Fibroblast of lung (primary cell): ENCODE results near the gene MESP1. TPM values are rescaled to one million over a fixed set of nuclear protein-coding genes. Genes with fewer than 3 reads are reported as not detected.

Experiments used
- DNase-seq, 2 donors: peaks; one replicate each; pipeline versions ENCODE4 v3.0.0 to v3.0.0-alpha.2; 2010; ENCODE audit warnings: low read depth in 2 of 2
- H2AFZ ChIP-seq: 2 replicates; pipeline ENCODE4 v1.5.1; 2012; ENCODE audit warnings: low read length, control low read depth, inconsistent platforms
- H3K27ac ChIP-seq: 2 replicates; pipeline ENCODE4 v1.5.1; 2011; ENCODE audit warnings: low read length, control low read depth; ENCODE audit not compliant: insufficient read depth
- H3K27me3 ChIP-seq: 2 replicates; pipeline ENCODE4 v1.5.1; 2011; ENCODE audit warnings: mild to moderate bottlenecking, low read length; ENCODE audit not compliant: control insufficient read depth, insufficient read depth
- H3K36me3 ChIP-seq: 2 replicates; pipeline ENCODE4 v1.5.1; 2011; ENCODE audit warnings: low read length; ENCODE audit not compliant: control insufficient read depth, insufficient read depth
- H3K4me1 ChIP-seq: 2 replicates; pipeline ENCODE4 v1.5.1; 2011; ENCODE audit warnings: low read length; ENCODE audit not compliant: control insufficient read depth, insufficient read depth; ENCODE audit errors: extremely low read depth
- H3K4me2 ChIP-seq: 2 replicates; pipeline ENCODE4 v1.5.1; 2011; ENCODE audit warnings: low read length, control low read depth; ENCODE audit not compliant: insufficient read depth; ENCODE audit errors: extremely low read depth
- H3K4me3 ChIP-seq, 4 experiments: fragments of 200-600 bp in 1 of 4; sonication (generic) in 1 of 4; replicated peaks in 1 of 4; 2 replicates each; pipeline ENCODE4 v1.5.1; 2011 to 2016; ENCODE audit warnings: low read length in 4 of 4, low read depth in 3 of 4, mild to moderate bottlenecking in 3 of 4, control low read depth in 2 of 4, inconsistent platforms in 1 of 4, mixed read lengths in 1 of 4; ENCODE audit not compliant: insufficient read depth in 1 of 4; ENCODE audit errors: control extremely low read depth in 1 of 4
- H3K79me2 ChIP-seq: 2 replicates; pipeline ENCODE4 v1.5.1; 2012; ENCODE audit warnings: mild to moderate bottlenecking, low read length, inconsistent platforms; ENCODE audit not compliant: control insufficient read depth, insufficient read depth
- H3K9ac ChIP-seq: 2 replicates; pipeline ENCODE4 v1.5.1; 2011; ENCODE audit warnings: mild to moderate bottlenecking, low read length, control low read depth; ENCODE audit not compliant: insufficient read depth
- H3K9me3 ChIP-seq: 2 replicates; pipeline ENCODE4 v1.5.1; 2012; ENCODE audit warnings: low read depth, low read length; ENCODE audit not compliant: control insufficient read depth, insufficient read depth
- H4K20me1 ChIP-seq: 2 replicates; pipeline ENCODE4 v1.5.1; 2011; ENCODE audit warnings: low read length; ENCODE audit not compliant: control insufficient read depth, insufficient read depth; ENCODE audit errors: extremely low read depth
- EZH2 ChIP-seq: IDR thresholded peaks from 2 replicates; pipeline ENCODE4 v1.5.1; 2012; ENCODE audit warnings: low read length, control low read depth, mild to moderate bottlenecking; ENCODE audit errors: missing control alignments
- polyA plus RNA-seq, 2 donors: library from polyadenylated mRNA; depleted of rRNA in 1 of 2; stranded (reverse) in 1 of 2; unstranded in 1 of 2; fragments of >200 nt; gene quantifications; 2 replicates each; pipeline ENCODE4 v1.2.1, GENCODE V29; 2011 to 2012; ENCODE audit warnings: missing spikeins in 1 of 2
- total RNA-seq: library from RNA; depleted of rRNA; stranded (reverse); fragments of >200 nt; gene quantifications from 2 replicates; pipeline ENCODE4 v1.2.1, GENCODE V29; 2014
- TF ChIP-seq, protein P1 (sequence below), 2 donors: IDR thresholded peaks in 1 of 2; conservative IDR thresholded peaks in 1 of 2; 1 replicate in 1 of 2; 2 replicates in 1 of 2; pipeline ENCODE4 v1.5.1; 2011 to 2012; ENCODE audit warnings: low read length in 2 of 2, control low read depth in 1 of 2, inconsistent platforms in 1 of 2, low read depth in 1 of 2, mild to moderate bottlenecking in 1 of 2

MESP1 gene
- total and polyA plus RNA-seq, 2 donors (not counting 1 experiment from before 2014, with no cell fraction given), result 1.3 TPM; not detected in 1

DNA sequence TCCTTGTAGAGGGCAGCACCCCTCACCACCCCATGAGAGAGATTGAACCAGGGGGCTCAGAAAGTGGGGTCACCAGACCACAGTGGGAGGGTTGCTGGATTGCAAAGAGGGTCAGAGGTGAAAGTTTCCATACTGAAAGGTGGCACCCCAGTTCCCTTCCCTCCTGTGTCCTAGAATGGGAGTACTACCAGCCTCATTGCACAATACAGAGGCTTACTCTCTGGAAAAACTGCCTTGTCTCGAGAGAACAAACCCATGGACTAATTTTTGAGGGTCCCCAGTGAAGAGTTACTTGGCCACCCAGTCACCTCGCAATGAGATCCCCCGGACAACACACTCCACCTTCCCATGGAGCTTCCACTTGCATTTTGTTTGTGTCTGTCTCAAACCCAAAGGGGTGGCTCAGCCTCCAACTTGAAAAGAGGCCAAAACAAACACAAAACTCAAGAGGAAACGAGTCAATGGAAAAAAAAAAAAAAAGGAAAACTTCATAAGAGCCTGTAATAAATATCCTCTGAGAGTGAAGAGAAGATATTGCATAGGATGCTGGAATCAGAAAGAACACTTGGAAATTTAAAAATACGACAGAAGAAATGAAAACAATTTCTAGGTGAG lies 43.7 kb upstream of the MESP1 start:
- Histone ChIP-seq H3K79me2 (no peaks in the 10 kb centered on the region), H3K9ac (no peak overlapping the region), H2AFZ (no peak overlapping the region), H3K4me1 (no peaks in the 10 kb centered on the region), H3K36me3 (peaks cover 44% of the 10 kb centered on the region), H4K20me1 (no peaks in the 10 kb centered on the region), H3K27me3 (no peaks in the 10 kb centered on the region), H3K4me3 (no peak overlapping the region), H3K4me2 (no peak overlapping the region), H3K9me3 (no peaks in the 10 kb centered on the region), H3K27ac (no peak overlapping the region)
- TF ChIP-seq, protein P1, sequence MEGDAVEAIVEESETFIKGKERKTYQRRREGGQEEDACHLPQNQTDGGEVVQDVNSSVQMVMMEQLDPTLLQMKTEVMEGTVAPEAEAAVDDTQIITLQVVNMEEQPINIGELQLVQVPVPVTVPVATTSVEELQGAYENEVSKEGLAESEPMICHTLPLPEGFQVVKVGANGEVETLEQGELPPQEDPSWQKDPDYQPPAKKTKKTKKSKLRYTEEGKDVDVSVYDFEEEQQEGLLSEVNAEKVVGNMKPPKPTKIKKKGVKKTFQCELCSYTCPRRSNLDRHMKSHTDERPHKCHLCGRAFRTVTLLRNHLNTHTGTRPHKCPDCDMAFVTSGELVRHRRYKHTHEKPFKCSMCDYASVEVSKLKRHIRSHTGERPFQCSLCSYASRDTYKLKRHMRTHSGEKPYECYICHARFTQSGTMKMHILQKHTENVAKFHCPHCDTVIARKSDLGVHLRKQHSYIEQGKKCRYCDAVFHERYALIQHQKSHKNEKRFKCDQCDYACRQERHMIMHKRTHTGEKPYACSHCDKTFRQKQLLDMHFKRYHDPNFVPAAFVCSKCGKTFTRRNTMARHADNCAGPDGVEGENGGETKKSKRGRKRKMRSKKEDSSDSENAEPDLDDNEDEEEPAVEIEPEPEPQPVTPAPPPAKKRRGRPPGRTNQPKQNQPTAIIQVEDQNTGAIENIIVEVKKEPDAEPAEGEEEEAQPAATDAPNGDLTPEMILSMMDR (conservative IDR thresholded peaks at IDR 0.05 in 1 of 2, IDR thresholded peaks at IDR 0.05 in 1 of 2; ENCODE audit: low read depth in 1 of 2, low read length in 2 of 2), result no peak
- no peak for TF ChIP-seq EZH2
- peak; percentile 56 to 81 for DNase-seq

DNA sequence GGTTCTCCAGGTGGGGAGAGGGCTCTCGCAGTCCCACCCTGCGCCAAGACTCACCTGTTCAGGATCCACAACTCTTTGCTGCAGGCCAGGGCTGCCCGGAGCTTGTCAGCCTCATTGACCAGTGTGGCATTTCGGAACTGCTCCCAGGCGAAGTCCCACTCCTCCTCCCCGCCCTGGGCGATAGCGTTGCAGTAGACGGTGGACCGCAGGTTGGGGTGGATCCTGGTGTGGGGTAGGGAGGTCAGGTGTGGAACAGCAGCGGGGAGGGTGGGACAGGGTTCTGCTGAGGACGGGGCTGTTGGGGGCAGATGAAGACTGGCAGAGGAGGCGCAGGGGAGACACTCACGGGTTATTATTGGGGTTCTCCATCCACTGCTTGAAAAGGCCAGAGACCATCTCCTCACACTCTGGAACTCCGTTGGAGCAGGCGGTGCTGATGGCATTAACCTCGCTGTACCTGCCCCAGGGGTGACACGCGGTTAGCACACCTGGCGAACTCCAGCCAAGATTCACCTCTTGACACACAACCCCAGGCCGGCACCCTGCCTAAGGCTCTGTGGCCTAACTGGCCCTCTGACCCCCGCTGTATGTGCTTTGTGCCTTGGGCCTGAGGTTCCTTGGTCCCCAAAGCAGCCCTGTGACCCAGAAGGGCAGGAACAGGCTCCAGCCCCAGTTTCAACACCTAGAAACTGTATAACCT lies 41.2 kb upstream of the MESP1 start:
- no peak overlapping the region for H3K4me3 ChIP-seq
- no peak overlapping the region for H3K9ac ChIP-seq
- H3K4me1 ChIP-seq, result no peaks in the 10 kb centered on the region
- no peaks in the 10 kb centered on the region for H3K27me3 ChIP-seq
- H3K79me2 ChIP-seq, result no peaks in the 10 kb centered on the region
- no peak overlapping the region for H3K27ac ChIP-seq
- no peak overlapping the region for H2AFZ ChIP-seq
- H3K9me3 ChIP-seq, result no peaks in the 10 kb centered on the region
- TF ChIP-seq, protein P1 (conservative IDR thresholded peaks at IDR 0.05 in 1 of 2, IDR thresholded peaks at IDR 0.05 in 1 of 2; ENCODE audit: low read depth in 1 of 2, low read length in 2 of 2), result no peak
- no peak for TF ChIP-seq EZH2
- H3K4me2 ChIP-seq, result no peak overlapping the region
- H3K36me3 ChIP-seq, result peaks cover 31% of the 10 kb centered on the region
- no peaks in the 10 kb centered on the region for H4K20me1 ChIP-seq
- DNase-seq, result no peak

DNA sequence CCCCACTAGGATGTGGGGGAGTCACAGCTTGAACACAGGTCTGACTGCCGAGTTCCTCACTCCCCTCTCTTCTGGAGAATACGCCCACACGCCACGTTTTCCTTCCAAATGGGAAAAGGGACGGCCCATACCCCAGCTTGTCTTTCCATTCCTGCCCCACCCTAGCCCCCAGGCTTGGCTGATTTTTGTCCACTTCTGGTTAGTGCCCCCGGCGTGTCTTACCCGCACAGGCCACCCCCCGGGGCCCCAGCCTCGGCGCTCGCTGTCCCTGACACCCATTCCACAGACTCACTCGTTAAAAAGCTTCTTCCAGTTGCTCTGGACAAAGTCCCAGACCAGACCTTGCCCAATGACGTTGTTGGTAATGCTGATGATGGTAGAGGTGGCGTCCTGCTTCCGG lies 39.6 kb upstream of the MESP1 start:
- DNase-seq, result no peak
- no peak overlapping the region for H3K27ac ChIP-seq
- H3K27me3 ChIP-seq, result no peaks in the 10 kb centered on the region
- H3K9ac ChIP-seq, result no peak overlapping the region
- H2AFZ ChIP-seq, result no peak overlapping the region
- H4K20me1 ChIP-seq, result no peaks in the 10 kb centered on the region
- H3K36me3 ChIP-seq, result peaks cover 26% of the 10 kb centered on the region
- no peaks in the 10 kb centered on the region for H3K79me2 ChIP-seq
- no peaks in the 10 kb centered on the region for H3K4me1 ChIP-seq
- TF ChIP-seq EZH2, result no peak
- TF ChIP-seq, protein P1 (conservative IDR thresholded peaks at IDR 0.05 in 1 of 2, IDR thresholded peaks at IDR 0.05 in 1 of 2; ENCODE audit: low read depth in 1 of 2, low read length in 2 of 2), result no peak
- no peaks in the 10 kb centered on the region for H3K9me3 ChIP-seq
- H3K4me2 ChIP-seq, result no peak overlapping the region
- H3K4me3 ChIP-seq, result no peak overlapping the region
